ENCODE data around the gene SLC35B3.
"Not testable (repeated sequence)": the region's sequence is repeated elsewhere in the genome, so short reads cannot be mapped to it uniquely, and the experiment has no call there.

SLC35B3 gene

DNA sequence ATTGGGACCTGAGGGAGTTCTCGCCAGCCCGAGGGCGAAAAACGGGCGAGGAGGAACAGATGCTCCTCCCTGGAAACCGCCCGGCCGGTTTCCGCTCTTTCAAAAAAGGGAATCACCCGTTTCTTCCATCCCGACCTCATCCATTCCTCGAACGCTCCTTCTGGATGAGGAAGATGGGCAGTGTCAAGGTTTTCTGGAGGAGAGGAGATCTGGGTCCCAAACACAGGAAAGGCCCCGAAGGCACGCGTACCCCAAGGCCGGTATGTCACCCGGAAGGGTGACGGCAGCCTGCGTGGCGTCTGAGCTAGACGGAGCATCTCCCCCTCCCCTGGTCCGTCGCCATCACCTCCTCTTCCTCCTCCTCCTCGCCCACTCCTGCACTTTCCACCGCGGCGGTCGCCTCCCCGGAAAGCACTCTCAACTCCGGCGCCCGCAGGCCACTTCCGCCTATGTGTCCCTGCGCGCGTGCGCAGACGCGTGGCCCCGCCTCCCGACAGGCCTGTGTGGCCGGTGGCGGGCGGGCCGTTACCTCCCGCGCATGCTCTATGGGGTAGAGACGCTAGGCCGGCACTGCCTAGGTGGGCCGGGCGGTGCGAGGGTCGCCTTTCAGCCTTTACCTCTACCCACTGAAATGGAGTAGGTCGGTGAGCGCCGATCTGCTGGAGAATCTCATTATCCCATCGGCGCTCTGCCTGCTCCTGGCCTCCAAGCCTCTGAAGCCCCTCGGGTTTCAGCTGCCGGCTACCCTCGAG lies at the start of gene SLC35B3:
SLC35B3 (minus strand) TSS at position 453 of the 752 bp plus-strand sequence.
- ATAC-seq (peak; percentile 95), DNase-seq (peak; percentile 99)

DNA sequence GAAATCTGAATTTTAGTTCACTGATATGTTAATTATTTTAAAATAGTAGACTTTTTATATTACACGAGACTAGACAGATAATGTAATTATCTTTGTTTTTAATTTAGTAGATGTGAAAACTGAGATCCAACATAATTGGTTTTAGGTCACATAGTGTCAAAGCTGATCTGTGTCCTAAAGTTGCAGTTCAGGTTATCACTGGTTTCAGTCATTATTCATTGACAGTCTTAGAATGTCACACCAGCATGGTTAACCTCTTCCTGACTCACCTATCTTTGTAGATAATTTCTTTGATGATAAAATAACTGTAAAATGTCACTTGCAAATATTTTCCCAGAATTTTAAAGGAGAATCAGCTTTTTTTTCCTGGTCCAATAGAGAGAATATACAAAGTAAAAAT lies 48.3 kb upstream of the SLC35B3 start:
- DNase-seq = no peak
- no peak for ATAC-seq

DNA sequence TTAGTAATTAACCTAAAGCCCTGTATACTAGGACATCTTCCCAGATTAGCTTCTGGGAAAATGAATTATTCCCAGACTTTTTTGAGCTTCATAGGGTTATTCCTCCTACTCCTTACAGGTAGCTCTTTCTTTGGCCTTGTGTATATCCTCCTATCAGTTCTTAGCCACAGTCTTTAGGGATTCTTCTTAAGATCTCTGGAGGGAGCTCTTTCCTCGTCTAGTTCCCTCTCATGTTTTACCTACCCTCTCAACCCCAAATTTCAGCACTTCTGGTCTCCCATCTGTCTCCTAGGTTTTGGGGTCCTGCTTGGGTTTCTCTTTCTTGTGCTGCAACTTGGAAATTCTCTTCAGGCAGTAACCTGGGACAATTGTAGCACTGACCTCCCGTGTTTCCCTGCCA lies 46.4 kb upstream of the SLC35B3 start:
- DNase-seq = no peak
- no peak for ATAC-seq

DNA sequence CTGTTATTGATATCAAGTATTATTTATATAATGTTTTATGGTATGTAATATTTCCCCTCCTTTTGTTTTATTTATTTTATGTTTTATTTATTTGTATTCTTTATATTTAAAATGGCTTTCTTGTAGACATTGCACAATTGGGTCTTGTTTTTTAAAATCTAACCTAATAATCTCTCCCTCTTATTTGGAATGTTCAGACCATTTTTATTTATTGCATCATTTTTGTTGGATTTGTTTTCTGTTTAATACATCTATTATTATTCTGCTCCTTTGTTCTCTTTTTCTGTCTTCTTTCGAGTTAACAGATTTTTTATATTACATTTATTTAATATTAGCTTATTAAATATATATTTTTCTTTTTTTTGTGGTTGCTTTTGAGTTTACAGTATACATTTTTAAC lies 43.1 kb upstream of the SLC35B3 start:
- ATAC-seq (no peak), DNase-seq (no peak)

DNA sequence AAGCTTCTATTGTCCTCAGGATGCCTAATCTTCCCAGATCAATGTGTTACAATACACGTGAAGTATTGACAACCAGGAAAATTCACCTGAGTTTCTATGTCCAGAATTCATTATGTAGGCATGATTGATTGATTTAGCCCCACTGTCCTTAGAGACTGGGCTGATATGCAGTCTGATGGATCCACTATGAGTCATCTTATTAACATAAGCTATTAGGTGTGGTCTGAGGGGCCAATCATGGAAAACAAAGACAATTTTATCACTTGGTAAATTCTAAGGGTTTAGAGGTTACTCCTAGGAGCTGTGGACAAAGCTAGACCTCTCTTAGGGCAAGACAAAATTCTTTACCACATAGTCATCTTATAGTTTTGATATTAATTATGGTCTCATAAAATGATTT lies 41.3 kb upstream of the SLC35B3 start:
- DNase-seq = no peak
- ATAC-seq = no peak

DNA sequence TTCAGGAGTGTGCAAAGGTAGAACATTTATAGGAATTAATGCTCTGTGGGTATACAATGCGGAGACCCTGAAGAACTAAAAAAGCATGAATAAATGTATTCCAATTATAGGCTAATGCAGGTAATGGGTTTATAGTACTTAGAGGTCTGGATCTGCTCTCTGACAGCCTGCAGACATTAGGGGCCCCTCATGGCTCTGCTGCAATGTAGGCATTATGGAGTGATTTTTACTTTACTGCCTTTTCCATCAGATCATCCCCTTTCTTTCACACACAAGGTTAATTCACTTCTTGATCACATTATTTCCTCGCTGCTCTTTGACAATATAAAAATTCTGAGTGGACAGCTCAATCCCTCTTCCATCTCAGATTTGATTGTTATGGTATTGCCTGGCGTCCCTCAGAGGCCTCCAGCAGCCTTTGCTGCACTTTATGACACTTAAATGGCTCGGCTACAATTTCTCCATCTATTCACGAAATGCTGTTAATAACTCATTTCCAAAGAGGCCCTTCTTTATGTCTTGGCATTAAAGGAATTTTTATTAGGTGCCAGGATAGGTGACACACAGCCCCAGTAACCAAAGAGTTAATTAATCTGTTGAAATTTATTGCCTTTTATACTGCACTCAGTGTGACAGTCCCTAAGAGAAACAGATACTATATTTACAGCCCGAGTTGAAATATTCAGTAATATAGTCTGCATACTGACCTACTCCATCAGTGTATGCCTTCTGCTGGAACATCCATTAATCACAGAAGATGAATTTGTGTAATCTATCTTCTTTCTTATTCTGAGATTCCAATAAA lies 33.4 kb upstream of the SLC35B3 start:
- DNase-seq = no peak
- ATAC-seq = no peak

DNA sequence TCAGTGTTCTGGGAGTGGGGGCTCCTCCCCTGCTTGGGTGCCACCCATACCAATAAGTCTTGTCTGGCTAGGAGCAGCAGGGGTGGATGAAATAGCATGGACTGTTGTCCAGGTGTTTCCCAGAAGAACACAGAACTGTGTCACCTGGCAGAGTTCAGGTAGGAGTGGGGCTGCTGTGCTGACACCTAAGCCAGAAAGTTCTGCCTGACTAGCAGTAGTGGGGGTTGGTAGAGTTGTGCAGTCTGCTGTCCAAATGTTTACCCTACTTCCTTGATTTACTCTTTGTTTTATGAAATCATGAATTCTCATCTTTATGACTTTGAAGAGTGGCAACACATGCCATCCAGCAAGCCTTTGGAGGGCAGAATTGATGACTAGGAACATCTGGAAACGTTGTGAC lies 27.3 kb upstream of the SLC35B3 start:
- ATAC-seq (no peak), DNase-seq (no peak)

DNA sequence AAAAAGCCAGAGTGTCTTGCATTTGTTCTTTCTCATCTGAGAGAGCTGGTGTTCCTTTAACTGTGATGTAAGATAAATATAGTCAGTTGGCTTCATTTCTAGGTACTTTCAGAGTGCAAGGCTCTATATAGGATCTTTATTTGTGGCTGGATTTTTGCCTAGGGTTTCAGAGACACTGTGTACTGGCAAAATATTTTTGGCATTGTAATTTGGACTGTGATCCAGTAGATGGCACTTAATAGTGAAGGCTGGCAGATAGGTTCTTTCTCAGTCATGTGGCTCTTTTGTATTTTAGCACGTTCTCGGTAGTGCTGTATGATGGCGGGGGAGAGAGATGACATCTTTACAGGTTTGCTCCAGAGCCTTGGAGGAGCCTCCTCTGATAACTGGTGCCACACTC lies 26.8 kb upstream of the SLC35B3 start:
- ATAC-seq = no peak
- DNase-seq = no peak

DNA sequence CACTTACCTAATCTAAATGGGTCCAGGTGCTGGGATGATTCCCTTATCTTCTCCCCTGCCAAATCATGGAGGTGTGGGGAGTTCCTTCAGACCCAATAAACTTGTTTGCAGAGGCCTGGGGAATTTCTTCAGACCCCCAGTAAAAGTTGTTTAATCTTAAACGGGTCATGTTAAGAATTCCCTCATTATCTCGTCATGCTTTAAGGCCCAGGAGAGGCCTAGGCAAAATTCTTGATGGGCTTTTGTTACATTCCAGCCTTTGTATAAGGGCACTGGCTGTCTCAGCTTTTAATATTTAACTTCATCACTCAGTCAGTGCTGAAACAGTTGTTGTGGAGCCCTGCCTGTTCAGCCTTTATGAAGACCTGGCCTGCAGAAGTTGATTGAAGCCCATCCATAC lies 11.0 kb upstream of the SLC35B3 start:
- no peak for ATAC-seq
- DNase-seq = no peak

DNA sequence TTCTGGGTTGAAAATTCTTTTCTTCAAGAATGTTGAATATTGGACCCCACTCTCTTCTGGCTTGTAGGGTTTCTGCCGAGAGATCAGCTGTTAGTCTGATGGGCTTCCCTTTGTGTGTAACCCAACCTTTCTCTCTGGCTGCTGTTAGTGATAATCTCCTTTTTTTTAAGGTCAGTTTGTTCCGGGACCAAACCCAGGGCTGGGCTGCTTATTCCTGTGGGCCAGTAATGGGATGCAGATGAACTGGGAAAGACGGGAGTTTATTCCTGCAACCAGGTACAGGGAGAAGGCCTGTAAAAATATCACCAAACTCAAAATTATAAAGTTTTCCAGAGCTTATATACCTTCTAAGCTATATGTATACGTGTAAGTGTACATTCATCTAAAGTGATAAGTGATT lies 10.6 kb upstream of the SLC35B3 start:
- not testable (repeated sequence) for ATAC-seq, DNase-seq

DNA sequence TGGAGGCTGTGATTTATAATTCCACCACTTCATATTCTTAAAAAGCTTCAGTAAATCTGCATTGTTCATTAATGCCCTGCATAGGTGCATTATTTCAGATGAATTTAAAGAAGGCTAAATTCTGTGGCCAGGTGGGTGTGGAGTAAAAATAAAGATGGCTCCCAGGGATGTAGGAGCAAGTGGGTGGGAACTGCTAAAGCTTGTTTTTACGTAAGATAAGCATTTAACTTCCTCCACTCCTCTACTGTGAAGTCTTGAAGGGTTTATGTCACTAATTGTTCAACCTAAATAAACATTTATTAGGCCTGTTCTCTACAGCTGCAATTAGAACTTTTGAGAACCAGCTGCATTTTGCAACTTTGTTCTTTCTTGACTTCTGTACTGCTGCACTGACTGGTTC lies 6.8 kb upstream of the SLC35B3 start:
- DNase-seq (no peak), ATAC-seq (no peak)

DNA sequence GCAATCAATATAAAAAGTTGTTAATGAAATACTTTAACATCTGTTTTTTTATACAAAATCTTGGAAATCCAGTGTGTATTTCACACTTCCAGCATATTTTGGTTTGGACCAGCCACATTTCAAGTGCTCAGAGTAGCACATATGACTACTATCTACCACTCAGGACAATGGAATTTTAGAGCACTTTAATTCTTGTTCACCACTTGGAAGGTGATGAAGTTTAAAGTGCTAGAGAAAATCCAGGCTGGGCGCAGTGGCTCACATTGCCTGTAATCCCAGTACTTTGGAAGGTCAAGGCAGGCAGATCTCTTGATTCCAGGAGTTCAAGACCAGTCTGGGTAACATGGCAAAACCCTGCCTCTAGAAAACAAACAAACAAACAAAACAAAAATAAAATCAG lies 6.1 kb upstream of the SLC35B3 start:
- DNase-seq = no peak

DNA sequence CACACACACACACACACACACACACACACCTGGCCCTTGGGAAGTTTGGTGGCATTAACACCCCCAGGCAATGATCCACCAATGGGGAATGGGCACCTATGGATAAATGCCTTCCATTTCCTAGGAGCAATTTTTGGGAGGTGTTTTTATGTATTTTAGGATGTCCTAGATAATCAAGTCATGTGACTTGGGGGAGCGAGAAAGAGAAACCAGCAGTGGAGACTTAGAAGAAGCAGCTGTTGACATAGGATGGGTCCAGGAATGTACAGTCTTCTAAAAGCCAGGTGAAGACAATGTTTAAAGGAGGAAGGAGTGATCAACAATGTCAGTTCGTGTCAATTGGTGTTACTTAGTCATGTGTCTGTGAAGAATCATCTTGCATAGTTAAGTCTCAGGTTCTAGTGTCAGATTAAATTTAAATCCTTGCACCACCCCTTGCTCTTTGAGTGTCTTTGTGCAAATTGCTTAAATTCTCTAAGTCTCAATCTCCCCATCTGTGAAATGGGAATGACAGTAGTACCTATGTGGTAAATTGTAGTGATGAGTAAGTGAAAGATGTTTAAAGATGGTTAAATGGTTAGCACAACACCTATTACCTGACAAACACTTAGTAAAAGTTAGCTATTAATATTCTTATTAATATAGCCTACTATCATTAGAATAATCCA lies 4.4 kb upstream of the SLC35B3 start:
- no peak for ATAC-seq

More for the DNA sequence above, 6.1 kb upstream of the SLC35B3 start:
- no peak for ATAC-seq

DNA sequence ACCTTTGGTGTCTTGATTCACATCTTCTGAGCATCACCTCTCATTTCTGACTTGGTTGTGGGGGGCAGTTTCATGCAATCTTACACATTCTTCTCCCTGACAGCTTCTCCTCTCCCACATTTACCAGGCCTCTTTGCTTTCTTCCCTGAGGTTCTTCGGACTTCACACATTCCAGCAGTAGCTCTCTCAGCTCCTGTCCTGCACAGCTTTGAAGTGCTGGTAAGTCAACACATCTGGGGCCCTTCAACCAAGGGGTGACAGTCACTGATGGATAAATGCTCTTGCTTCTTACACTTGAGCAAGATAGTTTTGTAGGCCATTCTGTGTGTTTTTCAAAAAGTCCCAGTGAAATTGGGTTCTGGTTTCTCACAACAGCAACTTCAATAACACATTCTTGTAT lies 2.5 kb upstream of the SLC35B3 start:
- no peak for ATAC-seq
- DNase-seq = no peak

More for the DNA sequence above, 4.4 kb upstream of the SLC35B3 start:
- DNase-seq = no peak

DNA sequence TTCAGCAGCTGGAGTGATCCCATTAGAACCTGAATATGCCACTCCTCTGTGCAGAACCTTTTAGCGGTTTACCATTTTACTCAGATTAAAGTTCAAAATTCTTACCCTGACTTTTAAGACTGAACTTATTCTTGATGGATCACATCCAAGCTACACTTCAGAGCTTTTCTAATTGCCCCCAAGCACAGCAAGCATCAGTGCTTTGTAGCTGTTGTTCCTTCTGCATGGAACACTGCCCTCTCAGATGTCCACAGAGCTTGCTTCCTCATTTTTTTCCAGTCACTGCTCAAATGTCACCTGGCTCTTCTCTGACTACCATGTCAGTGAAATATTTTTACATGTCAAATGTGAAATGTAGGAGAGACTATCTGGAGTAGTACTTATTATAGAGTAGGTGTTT lies 1.6 kb upstream of the SLC35B3 start:
- no peak for ATAC-seq

DNA sequence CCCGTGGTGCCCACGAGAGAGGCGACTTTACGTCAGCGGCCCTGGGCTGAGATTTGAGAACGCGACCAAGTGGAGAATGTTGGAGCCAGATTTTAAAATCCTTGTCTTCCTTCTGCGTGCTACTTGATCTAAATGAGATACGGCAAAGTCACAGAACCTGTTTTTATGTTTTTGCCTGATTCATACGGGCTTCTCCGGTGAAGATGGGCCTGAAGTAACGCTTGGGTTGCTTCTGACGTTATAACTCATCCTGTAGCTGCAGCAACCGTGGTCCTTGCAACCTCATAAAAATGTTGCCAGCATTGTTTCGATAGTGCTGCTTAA lies 462 bp upstream of the SLC35B3 start:
- ATAC-seq (no peak), DNase-seq (no peak)

More for the DNA sequence above, 1.6 kb upstream of the SLC35B3 start:
- DNase-seq = no peak

DNA sequence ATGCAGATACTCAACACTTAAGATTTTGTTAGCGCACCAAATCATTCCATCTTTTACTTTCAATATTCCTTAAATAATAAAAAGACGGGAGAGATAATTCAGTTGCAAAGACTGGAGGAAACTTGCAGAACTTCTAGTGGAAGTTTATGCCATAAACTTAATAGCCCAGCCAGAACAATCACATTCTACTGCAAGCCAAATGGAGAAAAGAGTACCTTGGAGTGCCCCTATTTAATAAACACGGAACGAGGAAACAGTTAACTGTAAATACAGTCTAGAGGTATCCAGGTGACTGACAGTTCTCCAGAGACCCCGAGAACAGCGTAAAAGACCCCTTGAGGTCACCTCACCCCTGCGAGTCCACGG lies 635 bp downstream of the SLC35B3 start:
- no peak for ATAC-seq
- no peak for DNase-seq

DNA sequence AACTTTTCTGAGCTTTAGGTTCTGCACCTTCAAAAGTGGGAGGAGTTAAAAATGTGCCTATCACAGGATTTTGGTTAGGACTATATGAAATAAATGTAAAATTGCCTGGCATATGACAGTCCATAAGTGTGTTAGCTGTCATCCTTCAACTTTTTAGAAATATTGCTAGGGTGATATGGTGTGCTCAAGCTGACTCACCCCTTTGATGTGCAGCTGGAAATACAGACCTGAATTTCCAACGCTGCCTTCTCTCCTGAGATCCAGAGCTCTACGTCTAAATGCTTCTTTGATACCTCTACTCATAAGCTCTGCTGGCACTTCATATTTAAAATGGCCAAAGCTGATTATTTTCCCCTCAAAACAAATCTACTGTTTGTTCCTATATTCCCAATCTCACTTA lies 2.7 kb downstream of the SLC35B3 start:
- no peak for ATAC-seq
- DNase-seq = no peak

DNA sequence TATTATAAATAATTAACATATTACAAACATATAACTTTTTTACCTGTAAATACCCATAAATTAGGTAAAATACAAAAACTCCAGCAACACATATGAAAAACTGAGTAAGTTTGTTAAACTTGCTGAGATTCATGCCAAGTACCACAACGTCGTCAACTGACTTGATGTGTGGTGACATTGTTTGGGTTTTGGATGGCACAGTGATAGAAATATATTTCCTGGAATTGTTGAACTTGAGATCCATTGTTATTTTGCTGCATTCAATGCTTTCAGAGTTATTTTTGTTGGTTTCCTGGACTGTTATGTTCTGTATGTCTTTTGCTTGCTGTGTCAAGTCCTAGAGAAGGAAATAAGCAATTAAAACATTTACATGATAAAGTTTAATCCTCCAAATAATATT lies 5.5 kb downstream of the SLC35B3 start:
- ATAC-seq = no peak
- DNase-seq = no peak

DNA sequence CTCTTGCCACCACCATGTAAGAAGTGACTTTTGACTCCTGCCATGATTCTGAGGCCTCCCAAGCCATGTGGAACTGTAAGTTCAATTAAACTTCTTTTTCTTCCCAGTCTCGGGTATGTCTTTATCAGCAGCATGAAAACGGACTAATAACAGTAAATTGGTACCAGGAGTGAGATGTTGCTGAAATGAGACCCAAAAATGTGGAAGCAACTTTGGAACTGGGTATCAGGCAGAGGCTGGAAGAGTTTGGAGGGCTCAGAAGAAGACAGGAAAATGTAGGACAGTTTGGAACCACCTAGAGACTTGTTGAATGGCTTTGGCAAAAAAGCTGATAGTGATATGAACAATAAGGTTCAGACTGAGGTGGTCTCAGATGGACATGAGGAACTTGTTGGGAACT lies 8.8 kb downstream of the SLC35B3 start:
- DNase-seq, ATAC-seq: not testable (repeated sequence)

DNA sequence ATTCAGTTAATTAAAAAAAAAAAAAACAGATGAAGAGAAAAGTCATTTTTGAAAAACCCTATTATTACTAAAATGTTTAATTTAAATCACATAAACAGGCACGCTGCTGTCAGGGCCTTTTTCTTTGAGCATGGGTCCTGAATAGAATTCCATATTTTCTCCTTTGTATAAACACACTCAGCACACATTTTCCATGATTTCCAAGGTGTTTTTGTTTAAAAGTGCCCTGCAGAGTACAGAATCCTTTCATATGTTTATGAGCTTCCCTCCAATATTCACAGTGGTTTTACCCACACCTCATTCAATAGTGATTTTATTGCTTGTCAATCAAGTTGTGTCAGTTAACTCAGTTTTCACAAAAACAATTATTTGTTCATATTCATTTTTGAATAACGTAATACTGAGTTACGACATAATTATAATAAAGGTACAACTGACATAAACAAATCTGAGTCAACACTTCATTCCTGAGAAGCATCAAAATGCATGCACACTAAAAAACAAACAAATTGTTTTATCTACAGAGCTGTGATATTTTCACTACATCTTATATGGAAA lies 15.2 kb downstream of the SLC35B3 start:
- DNase-seq (no peak), ATAC-seq (no peak)

DNA sequence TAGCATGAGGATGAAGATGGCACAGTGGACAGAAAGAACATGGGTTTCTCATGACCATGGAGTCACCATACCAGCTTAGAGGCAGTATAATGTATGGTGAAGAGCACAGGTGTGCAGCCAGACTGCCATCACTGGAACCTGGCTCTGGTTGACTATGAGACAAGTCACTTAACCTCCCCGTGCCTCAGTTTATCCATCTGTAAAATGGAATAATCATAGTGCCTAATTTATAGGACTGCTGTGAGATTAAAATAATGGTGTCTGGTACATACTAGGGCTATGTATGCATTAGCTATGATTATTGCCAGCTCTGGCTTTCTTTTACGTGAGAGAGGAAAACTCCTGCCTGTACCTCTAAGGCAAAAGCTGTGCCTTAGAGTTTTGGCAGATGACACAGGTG lies 19.4 kb downstream of the SLC35B3 start:
- no peak for DNase-seq
- ATAC-seq = no peak

DNA sequence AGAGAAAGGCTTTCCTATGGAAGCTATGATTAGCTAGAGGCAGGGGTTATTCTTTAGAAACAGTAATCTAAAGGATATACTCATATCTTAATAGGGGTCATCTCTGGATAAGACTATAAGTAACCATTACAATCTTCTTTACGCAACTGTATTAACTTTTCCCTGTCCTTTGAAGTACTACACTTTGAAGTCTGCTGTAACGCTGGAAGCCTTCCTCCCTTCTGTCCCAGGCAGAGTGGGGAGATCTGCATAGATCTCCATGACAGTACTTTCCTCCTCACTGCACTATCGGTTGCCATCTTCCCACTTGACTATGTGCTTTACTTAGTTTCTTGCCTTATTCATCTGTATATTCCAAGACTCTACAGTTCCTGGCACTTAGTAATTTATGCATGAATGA lies 20.1 kb downstream of the SLC35B3 start:
- ATAC-seq (no peak), DNase-seq (no peak)

Data from stimulated activated naive CD8-positive, alpha-beta T cell treated with anti-CD3 and anti-CD28 coated beads, Interleukin-15, Interleukin-2, amounts not matched to agents 100 U/mL and 50 U/mL, for 24 hours (primary cell).